OCI-LY3 (cell line): ENCODE data around the gene ACCSL.

Source experiments
- H2AFZ ChIP-seq: fragments of 200-600, 300-600 bp; shearing (Covaris generic); 2 replicates; pipeline ENCODE4 v1.6.0; 2014; ENCODE audit warnings: antibody characterized with exemption, low read depth, low read length
- H3K27ac ChIP-seq: fragments of 200-600, 300-600 bp; sonication (generic); 2 replicates; pipeline ENCODE4 v1.5.1; 2014; ENCODE audit warnings: mild to moderate bottlenecking, low read length, moderate library complexity, mixed read lengths
- H3K27me3 ChIP-seq: fragments of 200-600, 300-600 bp; sonication (generic); 2 replicates; pipeline ENCODE4 v1.6.1; 2014; ENCODE audit warnings: low read depth, low read length, mixed read lengths
- H3K36me3 ChIP-seq: fragments of 200-600, 300-600 bp; sonication (generic); replicated peaks from 2 replicates; pipeline ENCODE3; 2014; ENCODE audit warnings: low read depth, low read length, mixed read lengths
- H3K4me1 ChIP-seq: fragments of 300-600, 200-600 bp; sonication (generic); 2 replicates; pipeline ENCODE4 v1.6.1; 2014; ENCODE audit warnings: low read length, mixed read lengths
- H3K4me2 ChIP-seq: fragments of 200-600, 300-600 bp; sonication (generic); 2 replicates; pipeline ENCODE4 v1.6.1; 2014; ENCODE audit warnings: low read length, mixed read lengths
- H3K4me3 ChIP-seq: fragments of 300-600, 200-600 bp; sonication (generic); 2 replicates; pipeline ENCODE4 v1.5.1; 2014; ENCODE audit warnings: antibody characterized with exemption, mild to moderate bottlenecking, low read length, moderate library complexity
- H3K79me2 ChIP-seq: fragments of 300-600, 200-600 bp; shearing (Covaris generic); 2 replicates; pipeline ENCODE4 v1.6.1; 2014; ENCODE audit warnings: mild to moderate bottlenecking, low read length, mixed read lengths
- H3K9ac ChIP-seq: fragments of 300-600, 200-600 bp; shearing (Covaris generic); 2 replicates; pipeline ENCODE4 v1.6.0; 2014; ENCODE audit warnings: mild to moderate bottlenecking, low read length, moderate library complexity
- H3K9me3 ChIP-seq: fragments of 200-600, 300-600 bp; shearing (Covaris generic); 2 replicates; pipeline ENCODE4 v1.6.1; 2014; ENCODE audit warnings: low read length, mixed read lengths; ENCODE audit not compliant: insufficient read depth
- H4K20me1 ChIP-seq: fragments of 200-600, 300-600 bp; sonication (generic); 2 replicates; pipeline ENCODE4 v1.6.1; 2016; ENCODE audit warnings: low read length, mixed read lengths; ENCODE audit not compliant: insufficient read depth
- CTCF ChIP-seq: fragments of 200-600, 300-600 bp; sonication (generic); IDR thresholded peaks from 2 replicates; pipeline ENCODE4 v1.5.1; 2014; ENCODE audit warnings: antibody characterized with exemption, low read length, low read depth
- EZH2phosphoT487 ChIP-seq: fragments of 200-600 bp; shearing (Covaris generic); IDR thresholded peaks from 2 replicates; pipeline ENCODE4 v1.6.1; 2018; ENCODE audit warnings: antibody characterized with exemption, mixed run types, low read depth

The ACCSL gene

GRCh38 chr11:44071157-44071556 lies 23.4 kb downstream of the ACCSL start:
- H3K9ac ChIP-seq, result no peak overlapping the region
- no peak overlapping the region for H3K27ac ChIP-seq
- H2AFZ ChIP-seq, result no peak overlapping the region
- 0 out of 2 replicates have a peak, but pooled peaks cover 3% of the 10 kb centered on the region for H3K79me2 ChIP-seq
- no peaks in the 10 kb centered on the region for H3K27me3 ChIP-seq
- H3K4me3 ChIP-seq, result no peak overlapping the region
- H3K4me2 ChIP-seq, result no peak overlapping the region
- no peak for TF ChIP-seq CTCF
- TF ChIP-seq EZH2phosphoT487, result no peak
- no peaks in the 10 kb centered on the region for H3K9me3 ChIP-seq
- peaks cover 3% of the 10 kb centered on the region for H3K36me3 ChIP-seq
- peaks cover 6% of the 10 kb centered on the region; the same call in 1 of the 2 replicates for H3K4me1 ChIP-seq
- no peaks in the 10 kb centered on the region for H4K20me1 ChIP-seq

GRCh38 chr11:44072757-44073658 lies 25.2 kb downstream of the ACCSL start:
- Histone ChIP-seq H3K27ac (no peak overlapping the region), H3K4me2 (no peak overlapping the region), H3K36me3 (peaks cover 6% of the 10 kb centered on the region), H3K9me3 (no peaks in the 10 kb centered on the region), H3K4me1 (no peaks in the 10 kb centered on the region), H3K4me3 (no peak overlapping the region), H2AFZ (no peak overlapping the region), H3K9ac (no peak overlapping the region), H4K20me1 (no peaks in the 10 kb centered on the region), H3K79me2 (no peaks in the 10 kb centered on the region), H3K27me3 (no peaks in the 10 kb centered on the region)
- no peak for TF ChIP-seq CTCF

GRCh38 chr11:44078794-44079193 lies 31.0 kb downstream of the ACCSL start:
- no peak overlapping the region for H3K4me3 ChIP-seq
- H4K20me1 ChIP-seq, result no peaks in the 10 kb centered on the region
- H3K27ac ChIP-seq, result no peak overlapping the region
- H2AFZ ChIP-seq, result no peak overlapping the region
- no peak overlapping the region for H3K9ac ChIP-seq
- TF ChIP-seq CTCF, result no peak
- no peak for TF ChIP-seq EZH2phosphoT487
- no peaks in the 10 kb centered on the region for H3K27me3 ChIP-seq
- H3K4me1 ChIP-seq, result no peaks in the 10 kb centered on the region
- peaks cover 6% of the 10 kb centered on the region for H3K36me3 ChIP-seq
- H3K9me3 ChIP-seq, result no peaks in the 10 kb centered on the region
- no peaks in the 10 kb centered on the region for H3K79me2 ChIP-seq
- no peak overlapping the region for H3K4me2 ChIP-seq

GRCh38 chr11:44079376-44079775 lies 31.6 kb downstream of the ACCSL start:
- no peak overlapping the region for H3K27ac ChIP-seq
- H3K9me3 ChIP-seq, result no peaks in the 10 kb centered on the region
- H3K9ac ChIP-seq, result no peak overlapping the region
- H3K4me1 ChIP-seq, result no peaks in the 10 kb centered on the region
- no peak overlapping the region for H2AFZ ChIP-seq
- no peaks in the 10 kb centered on the region for H4K20me1 ChIP-seq
- no peak overlapping the region for H3K4me2 ChIP-seq
- H3K4me3 ChIP-seq, result no peak overlapping the region
- peaks cover 8% of the 10 kb centered on the region for H3K36me3 ChIP-seq
- TF ChIP-seq EZH2phosphoT487 (no peak), CTCF (no peak)
- no peaks in the 10 kb centered on the region for H3K27me3 ChIP-seq
- H3K79me2 ChIP-seq, result no peaks in the 10 kb centered on the region
